Gastrocnemius medialis (tissue), 4 donors: ENCODE data around the gene EGFL7.

Source experiments
- POLR2A ChIP-seq, 2 donors: fragments of 450-650 bp; IDR thresholded peaks; one replicate each; pipeline ENCODE4 v1.6.1; 2017; ENCODE audit warnings: antibody characterized with exemption in 2 of 2, mild to moderate bottlenecking in 2 of 2, moderate library complexity in 2 of 2
- TF ChIP-seq, protein P1 (sequence below), 5 experiments: fragments of 450-650 bp in 3 of 5; fragments of 200-600 bp in 2 of 5; sonication (generic) in 2 of 5; IDR thresholded peaks in 4 of 5; conservative IDR thresholded peaks in 1 of 5; 1 replicate in 4 of 5; 2 replicates in 1 of 5; pipeline ENCODE4 v1.5.1; 2016 to 2019; ENCODE audit warnings: antibody characterized with exemption in 5 of 5, mild to moderate bottlenecking in 3 of 5, moderate library complexity in 3 of 5

- TF ChIP-seq, protein P1, sequence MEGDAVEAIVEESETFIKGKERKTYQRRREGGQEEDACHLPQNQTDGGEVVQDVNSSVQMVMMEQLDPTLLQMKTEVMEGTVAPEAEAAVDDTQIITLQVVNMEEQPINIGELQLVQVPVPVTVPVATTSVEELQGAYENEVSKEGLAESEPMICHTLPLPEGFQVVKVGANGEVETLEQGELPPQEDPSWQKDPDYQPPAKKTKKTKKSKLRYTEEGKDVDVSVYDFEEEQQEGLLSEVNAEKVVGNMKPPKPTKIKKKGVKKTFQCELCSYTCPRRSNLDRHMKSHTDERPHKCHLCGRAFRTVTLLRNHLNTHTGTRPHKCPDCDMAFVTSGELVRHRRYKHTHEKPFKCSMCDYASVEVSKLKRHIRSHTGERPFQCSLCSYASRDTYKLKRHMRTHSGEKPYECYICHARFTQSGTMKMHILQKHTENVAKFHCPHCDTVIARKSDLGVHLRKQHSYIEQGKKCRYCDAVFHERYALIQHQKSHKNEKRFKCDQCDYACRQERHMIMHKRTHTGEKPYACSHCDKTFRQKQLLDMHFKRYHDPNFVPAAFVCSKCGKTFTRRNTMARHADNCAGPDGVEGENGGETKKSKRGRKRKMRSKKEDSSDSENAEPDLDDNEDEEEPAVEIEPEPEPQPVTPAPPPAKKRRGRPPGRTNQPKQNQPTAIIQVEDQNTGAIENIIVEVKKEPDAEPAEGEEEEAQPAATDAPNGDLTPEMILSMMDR (IDR thresholded peaks at IDR 0.05 in 4 of 5, conservative IDR thresholded peaks at IDR 0.05 in 1 of 5), result no peak
- TF ChIP-seq POLR2A (IDR thresholded peaks at IDR 0.05), result no peak
Measured at GRCh38 chr9:136618580-136619547, 43.9 kb upstream of the EGFL7 start.
